ENCODE measurements around the gene CRTC1. TPM values are rescaled to one million over a fixed set of nuclear protein-coding genes. Genes with fewer than 3 reads are reported as not detected.

The CRTC1 gene
- 1 to 10 TPM; 3.8 to 8.9 (median 6.3) TPM for total RNA-seq

GRCh38 chr19:18683109-18683957 lies at the start of gene CRTC1:
Gene CRTC1, plus strand, starts transcription at chr19:18683680. Its CDS starts 23 bp downstream, at chr19:18683703.
- H3K27me3 ChIP-seq = no peaks in the 10 kb centered on the region
- no peaks in the 10 kb centered on the region for H3K36me3 ChIP-seq
- peak within 1 kb of the TSS; percentile 52 to 56 for H3K4me3 ChIP-seq
- peaks cover 0 to 42% (median 13%) of the 10 kb centered on the region in 3 donors for H3K4me1 ChIP-seq
- H3K27ac ChIP-seq = peak within 1 kb of the TSS; percentile 44 to 90 (median 84)
- ATAC-seq = peak; percentile 96
- 38% methylated on average over 1 of the region's 93 CpGs; no CpG with 5 or more reads in 1 of the 2 donors for WGBS, 2 donors (ENCODE audit: low coverage in 1 of 2)
- no peaks in the 10 kb centered on the region for H3K9me3 ChIP-seq
- TF ChIP-seq POLR2AphosphoS5 (IDR thresholded peaks at IDR 0.05) = peak; percentile 48
- peak; percentile 45 to 56 for TF ChIP-seq POLR2A (IDR thresholded peaks at IDR 0.05)
- no peak for TF ChIP-seq EP300 (IDR thresholded peaks at IDR 0.05)
- peak in 1 of 4 experiments; percentile 29 for TF ChIP-seq CTCF (IDR thresholded peaks at IDR 0.05)

DNA sequence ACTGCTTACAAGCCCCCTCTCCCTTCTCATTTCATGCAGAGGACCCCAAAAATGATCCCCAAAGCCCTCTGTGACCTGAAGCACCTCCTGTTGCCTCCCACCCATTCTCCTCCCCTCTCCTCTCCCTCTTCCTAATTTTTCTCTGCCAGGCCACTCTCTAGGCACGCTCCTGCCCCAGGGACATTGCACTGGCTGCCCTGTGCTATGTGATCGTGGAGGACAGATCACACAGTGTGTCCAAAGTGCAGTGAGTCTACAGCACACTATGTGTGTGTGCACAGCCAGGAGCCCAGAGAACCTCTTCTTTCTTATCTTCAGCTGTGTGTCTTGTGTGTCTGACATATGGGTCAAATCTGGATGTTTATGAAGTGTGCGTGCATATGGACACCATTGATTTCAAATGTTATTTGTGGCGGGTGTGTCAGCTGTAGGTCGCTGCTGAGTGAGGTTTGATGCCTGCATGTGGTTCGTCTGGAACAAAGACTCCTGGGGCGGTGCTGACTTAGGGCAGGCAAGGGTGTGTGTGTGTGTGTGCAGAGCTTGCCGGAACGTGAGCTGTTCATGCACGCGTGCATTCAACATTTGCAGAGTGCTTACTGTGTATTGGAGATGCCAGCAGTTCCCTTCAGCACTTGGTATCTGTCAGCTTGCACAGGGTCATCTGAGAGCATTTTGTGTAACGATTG lies 48.7 kb upstream of the CRTC1 start:
- WGBS, 2 donors (ENCODE audit: low coverage in 1 of 2) = 58 to 77% methylated on average over 3 of the region's 12 CpGs
- no peaks in the 10 kb centered on the region for H3K27me3 ChIP-seq
- no peaks in the 10 kb centered on the region for H3K36me3 ChIP-seq
- peak overlapping the region in 2 of 4 donors; percentile 85 to 88 for H3K27ac ChIP-seq
- H3K9me3 ChIP-seq = no peaks in the 10 kb centered on the region
- peaks cover 0 to 42% (median 7%) of the 10 kb centered on the region in 3 donors for H3K4me1 ChIP-seq
- TF ChIP-seq POLR2A (IDR thresholded peaks at IDR 0.05) = no peak
- TF ChIP-seq CTCF (IDR thresholded peaks at IDR 0.05) = no peak
- no peak for TF ChIP-seq POLR2AphosphoS5 (IDR thresholded peaks at IDR 0.05)
- TF ChIP-seq EP300 (IDR thresholded peaks at IDR 0.05) = no peak
- H3K4me3 ChIP-seq = no peak overlapping the region
- ATAC-seq = no peak

DNA sequence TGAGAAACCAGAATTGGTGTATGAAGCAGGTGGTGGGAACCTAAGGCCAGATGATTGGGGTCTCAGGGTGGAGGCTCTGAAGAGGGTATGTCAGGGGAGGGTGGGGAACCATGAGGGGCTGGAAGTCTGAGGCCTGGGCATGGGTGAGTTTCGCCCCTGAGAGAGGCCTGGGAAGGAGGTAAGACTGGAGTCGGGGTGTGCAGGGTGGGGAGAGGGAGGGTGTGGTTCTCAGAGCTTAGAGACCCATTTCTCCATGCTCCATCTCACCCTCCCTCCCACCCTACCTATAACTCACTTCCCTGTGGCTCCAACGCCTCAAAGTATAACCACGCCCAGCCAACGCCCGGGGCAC lies 47.7 kb upstream of the CRTC1 start:
- H3K36me3 ChIP-seq = peaks cover 0 to 3% of the 10 kb centered on the region in 2 donors
- H3K27ac ChIP-seq = peak overlapping the region in 3 of 4 donors; percentile 85 to 89 (median 88)
- H3K27me3 ChIP-seq = no peaks in the 10 kb centered on the region
- no peak for TF ChIP-seq POLR2AphosphoS5 (IDR thresholded peaks at IDR 0.05)
- no peak for TF ChIP-seq CTCF (IDR thresholded peaks at IDR 0.05)
- no peak for TF ChIP-seq EP300 (IDR thresholded peaks at IDR 0.05)
- no peak for TF ChIP-seq POLR2A (IDR thresholded peaks at IDR 0.05)
- WGBS, 2 donors (ENCODE audit: low coverage in 1 of 2) = 30 to 32% methylated on average over 3 of the region's 6 CpGs
- peak overlapping the region in 1 of 2 donors; percentile 73 for H3K4me3 ChIP-seq
- H3K9me3 ChIP-seq = no peaks in the 10 kb centered on the region
- peaks cover 0 to 42% (median 7%) of the 10 kb centered on the region in 3 donors for H3K4me1 ChIP-seq
- no peak for ATAC-seq

GRCh38 chr19:18636183-18636968 lies 47.1 kb upstream of the CRTC1 start:
- H3K36me3 ChIP-seq = peaks cover 0 to 5% of the 10 kb centered on the region in 2 donors
- WGBS, 2 donors (ENCODE audit: low coverage in 1 of 2) = 0 to 4% methylated on average over 10 to 19 of the region's 44 CpGs
- TF ChIP-seq POLR2A (IDR thresholded peaks at IDR 0.05) (peak in 1 of 2 donors; percentile 6), POLR2AphosphoS5 (IDR thresholded peaks at IDR 0.05) (no peak)
- H3K9me3 ChIP-seq = no peaks in the 10 kb centered on the region
- H3K27ac ChIP-seq = peak overlapping the region in 3 of 4 donors; percentile 85 to 89 (median 88)
- peak overlapping the region; percentile 62 to 73 for H3K4me3 ChIP-seq
- peak; percentile 96 for ATAC-seq
- H3K4me1 ChIP-seq = peaks cover 0 to 42% (median 7%) of the 10 kb centered on the region in 3 donors
- H3K27me3 ChIP-seq = no peaks in the 10 kb centered on the region

Data from gastroesophageal sphincter (tissue), 4 donors.